ENCODE data around the gene C17orf113.
"Not testable (repeated sequence)": the region's sequence is repeated elsewhere in the genome, so short reads cannot be mapped to it uniquely, and the experiment has no call there.

C17orf113 gene

DNA sequence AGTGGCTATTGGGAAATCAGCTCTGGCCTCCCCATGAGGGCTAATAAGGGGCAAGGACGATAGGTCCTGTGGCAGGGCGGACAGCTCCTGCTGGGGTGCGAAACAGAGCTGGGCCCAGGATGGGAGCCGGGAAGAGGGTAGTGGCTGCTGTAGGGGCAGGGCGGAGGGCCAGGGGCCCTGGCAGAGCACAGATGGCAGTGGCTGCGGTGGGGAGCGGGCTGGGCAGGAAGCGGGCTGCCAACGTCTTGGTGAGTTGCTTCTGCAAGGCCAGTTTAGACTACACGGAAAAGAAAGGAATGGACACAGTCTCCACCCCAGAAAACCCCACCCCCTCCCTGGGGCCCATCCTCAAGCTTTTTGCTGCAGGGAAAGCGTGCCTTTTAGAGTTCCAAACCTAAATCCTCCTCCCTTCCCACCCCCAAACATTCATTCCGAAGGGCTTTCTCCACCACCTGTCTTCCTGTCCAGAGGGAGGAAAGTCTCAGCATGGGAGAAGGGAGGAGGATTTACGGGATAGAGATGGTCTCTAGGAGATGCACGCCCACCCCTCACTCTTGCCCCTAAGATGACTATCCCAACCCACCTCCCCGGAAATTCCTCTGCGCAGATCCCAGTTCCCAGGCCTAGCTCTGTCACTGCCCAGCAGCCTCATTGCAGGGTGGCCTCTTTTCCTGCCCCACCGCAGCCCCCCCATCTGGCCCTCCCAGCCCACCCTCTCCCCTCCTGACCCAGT lies 23.4 kb downstream of the C17orf113 start:
- H3K27ac ChIP-seq (ENCODE audit: low read depth in 2 of 2, low read length in 2 of 2): no peak overlapping the region
- H3K4me1 ChIP-seq (ENCODE audit: control insufficient read depth in 2 of 2, insufficient read depth in 2 of 2, low read length in 2 of 2): peaks cover 15 to 16% of the 10 kb centered on the region in 2 donors
- H3K27me3 ChIP-seq (ENCODE audit: control insufficient read depth in 2 of 2, insufficient read depth in 2 of 2, low read length in 2 of 2): no peaks in the 10 kb centered on the region
- peaks cover 19 to 23% of the 10 kb centered on the region in 2 donors for H3K36me3 ChIP-seq (ENCODE audit: control insufficient read depth in 2 of 2, insufficient read depth in 2 of 2, low read length in 2 of 2)
- H3K9me3 ChIP-seq (ENCODE audit: control insufficient read depth in 2 of 2, low read length in 2 of 2): no peaks in the 10 kb centered on the region
- no peak overlapping the region for H3K4me3 ChIP-seq (ENCODE audit: low read length in 2 of 2)
- H3K9ac ChIP-seq (ENCODE audit: low read depth in 1 of 2, low read length in 2 of 2): no peak overlapping the region

DNA sequence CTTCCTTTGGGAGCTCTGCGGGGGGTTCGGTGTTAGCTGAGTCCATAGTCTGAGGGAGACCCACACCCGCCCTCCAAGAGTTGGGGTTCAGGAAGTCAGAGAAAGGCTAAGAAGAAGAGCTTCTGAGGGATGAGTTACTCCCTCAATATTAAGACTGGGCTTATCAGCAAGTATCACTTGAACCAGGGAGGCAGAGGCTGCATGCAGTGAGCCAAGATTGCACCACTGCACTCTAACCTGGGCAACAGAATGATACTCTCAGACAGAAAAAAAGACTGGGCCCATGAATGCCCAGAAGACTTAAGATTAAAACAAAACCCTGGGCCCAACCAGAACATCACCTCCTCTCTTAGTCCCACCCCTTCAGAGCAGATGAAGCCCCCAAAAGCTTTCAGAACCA lies 24.5 kb downstream of the C17orf113 start:
- H3K4me1 ChIP-seq (ENCODE audit: control insufficient read depth in 2 of 2, insufficient read depth in 2 of 2, low read length in 2 of 2): peaks cover 18 to 22% of the 10 kb centered on the region in 2 donors
- no peaks in the 10 kb centered on the region for H3K9me3 ChIP-seq (ENCODE audit: control insufficient read depth in 2 of 2, low read length in 2 of 2)
- no peak overlapping the region for H3K27ac ChIP-seq (ENCODE audit: low read depth in 2 of 2, low read length in 2 of 2)
- H3K4me3 ChIP-seq (ENCODE audit: low read length in 2 of 2): no peak overlapping the region
- H3K9ac ChIP-seq (ENCODE audit: low read depth in 1 of 2, low read length in 2 of 2): no peak overlapping the region
- H3K27me3 ChIP-seq (ENCODE audit: control insufficient read depth in 2 of 2, insufficient read depth in 2 of 2, low read length in 2 of 2): no peaks in the 10 kb centered on the region
- peaks cover 19 to 23% of the 10 kb centered on the region in 2 donors for H3K36me3 ChIP-seq (ENCODE audit: control insufficient read depth in 2 of 2, insufficient read depth in 2 of 2, low read length in 2 of 2)

DNA sequence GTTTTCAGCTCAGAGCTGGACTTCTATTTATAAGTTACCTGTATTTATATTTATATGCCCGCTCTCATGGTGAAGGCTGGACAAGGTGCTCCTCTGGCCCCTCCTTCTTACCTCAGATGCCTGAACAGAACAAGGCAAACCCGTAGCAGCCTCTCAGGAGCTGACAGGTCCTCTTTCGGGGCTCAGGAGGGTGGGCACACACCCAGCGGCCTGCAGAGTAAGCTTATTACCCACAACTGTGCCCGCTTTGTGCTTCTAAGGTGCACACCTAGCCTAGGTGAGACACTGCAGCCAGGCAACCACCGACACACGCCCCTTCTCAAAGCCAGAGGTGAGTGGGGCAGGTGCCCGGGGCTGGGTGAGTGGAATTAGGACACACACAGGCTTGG lies 25.2 kb downstream of the C17orf113 start:
- peaks cover 24 to 26% of the 10 kb centered on the region in 2 donors for H3K4me1 ChIP-seq (ENCODE audit: control insufficient read depth in 2 of 2, insufficient read depth in 2 of 2, low read length in 2 of 2)
- peaks cover 19 to 23% of the 10 kb centered on the region in 2 donors for H3K36me3 ChIP-seq (ENCODE audit: control insufficient read depth in 2 of 2, insufficient read depth in 2 of 2, low read length in 2 of 2)
- H3K9ac ChIP-seq (ENCODE audit: low read depth in 1 of 2, low read length in 2 of 2): peak overlapping the region in 1 of 2 donors; percentile 5
- H3K27ac ChIP-seq (ENCODE audit: low read depth in 2 of 2, low read length in 2 of 2): peak overlapping the region; percentile 39 to 67
- H3K9me3 ChIP-seq (ENCODE audit: control insufficient read depth in 2 of 2, low read length in 2 of 2): no peaks in the 10 kb centered on the region
- H3K4me3 ChIP-seq (ENCODE audit: low read length in 2 of 2): no peak overlapping the region
- H3K27me3 ChIP-seq (ENCODE audit: control insufficient read depth in 2 of 2, insufficient read depth in 2 of 2, low read length in 2 of 2): no peaks in the 10 kb centered on the region

DNA sequence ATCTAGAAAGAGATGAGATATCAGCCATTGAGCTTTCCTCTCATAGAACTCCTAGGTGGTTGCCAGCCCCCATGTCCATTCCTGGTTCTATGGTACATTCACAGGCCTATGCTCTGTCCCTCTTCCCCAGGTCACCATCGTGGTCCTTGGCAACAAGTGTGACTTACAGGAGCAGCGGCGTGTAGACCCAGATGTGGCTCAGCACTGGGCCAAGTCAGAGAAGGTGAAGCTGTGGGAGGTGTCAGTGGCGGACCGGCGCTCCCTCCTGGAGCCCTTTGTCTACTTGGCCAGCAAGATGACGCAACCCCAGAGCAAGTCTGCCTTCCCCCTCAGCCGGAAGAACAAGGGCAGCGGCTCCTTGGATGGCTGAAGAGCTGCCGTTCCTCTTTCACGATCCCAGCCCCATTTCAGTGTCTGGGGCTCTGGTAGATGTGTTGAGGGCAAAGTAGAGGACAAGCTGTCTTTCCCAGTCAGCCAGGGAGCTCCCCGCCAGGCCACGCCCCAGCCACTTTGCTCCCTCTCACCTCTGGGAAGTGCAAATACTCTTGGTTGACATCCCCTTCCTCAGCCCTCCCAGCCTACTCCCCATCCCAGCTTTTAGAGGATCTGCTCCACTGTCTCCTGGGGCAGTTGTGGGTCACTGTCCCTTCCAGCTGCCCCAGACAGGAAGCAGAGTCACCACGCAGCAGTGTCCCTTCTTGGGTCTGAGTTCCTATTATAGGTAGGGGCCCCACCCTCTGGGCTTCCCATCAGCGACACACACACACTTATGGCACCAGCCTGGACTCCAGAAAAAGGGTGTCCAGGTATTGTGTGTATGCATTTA lies 26.7 kb downstream of the C17orf113 start:
- Histone ChIP-seq H3K9ac (ENCODE audit: low read depth in 1 of 2, low read length in 2 of 2) (no peak overlapping the region), H3K36me3 (ENCODE audit: control insufficient read depth in 2 of 2, insufficient read depth in 2 of 2, low read length in 2 of 2) (peaks cover 19 to 23% of the 10 kb centered on the region in 2 donors), H3K27ac (ENCODE audit: low read depth in 2 of 2, low read length in 2 of 2) (peak overlapping the region; percentile 56 to 67), H3K4me3 (ENCODE audit: low read length in 2 of 2) (no peak overlapping the region), H3K4me1 (ENCODE audit: control insufficient read depth in 2 of 2, insufficient read depth in 2 of 2, low read length in 2 of 2) (peaks cover 26% of the 10 kb centered on the region in 2 donors), H3K27me3 (ENCODE audit: control insufficient read depth in 2 of 2, insufficient read depth in 2 of 2, low read length in 2 of 2) (no peaks in the 10 kb centered on the region), H3K9me3 (ENCODE audit: control insufficient read depth in 2 of 2, low read length in 2 of 2) (no peaks in the 10 kb centered on the region)

DNA sequence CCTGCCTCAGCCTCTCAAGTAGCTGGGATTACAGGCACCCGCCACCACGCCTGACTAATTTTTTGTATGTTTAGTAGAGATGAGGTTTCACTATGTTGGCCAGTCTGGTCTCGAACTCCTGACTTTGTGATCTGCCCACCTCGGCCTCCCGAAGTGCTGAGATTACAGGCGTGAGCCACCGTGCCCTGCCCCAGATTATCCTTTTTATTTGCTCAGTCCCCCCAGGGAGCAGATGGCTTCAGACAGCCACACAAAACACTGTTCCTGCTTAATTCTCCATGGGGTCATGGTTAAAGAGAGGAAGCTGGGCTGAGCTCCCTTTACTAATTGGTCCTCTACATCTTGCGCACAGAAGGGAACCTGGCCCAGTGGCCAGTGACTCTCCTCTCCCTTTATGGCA lies 29.6 kb downstream of the C17orf113 start:
- peak overlapping the region; percentile 92 to 93 for H3K9ac ChIP-seq (ENCODE audit: low read depth in 1 of 2, low read length in 2 of 2)
- peaks cover 19 to 23% of the 10 kb centered on the region in 2 donors for H3K36me3 ChIP-seq (ENCODE audit: control insufficient read depth in 2 of 2, insufficient read depth in 2 of 2, low read length in 2 of 2)
- not testable (repeated sequence) for H3K27me3 ChIP-seq (ENCODE audit: control insufficient read depth in 2 of 2, insufficient read depth in 2 of 2, low read length in 2 of 2); H3K9me3 ChIP-seq (ENCODE audit: control insufficient read depth in 2 of 2, low read length in 2 of 2); H3K27ac ChIP-seq (ENCODE audit: low read depth in 2 of 2, low read length in 2 of 2)
- peaks cover 40% of the 10 kb centered on the region in 2 donors for H3K4me1 ChIP-seq (ENCODE audit: control insufficient read depth in 2 of 2, insufficient read depth in 2 of 2, low read length in 2 of 2)
- H3K4me3 ChIP-seq (ENCODE audit: low read length in 2 of 2): peak overlapping the region; percentile 87 to 91

DNA sequence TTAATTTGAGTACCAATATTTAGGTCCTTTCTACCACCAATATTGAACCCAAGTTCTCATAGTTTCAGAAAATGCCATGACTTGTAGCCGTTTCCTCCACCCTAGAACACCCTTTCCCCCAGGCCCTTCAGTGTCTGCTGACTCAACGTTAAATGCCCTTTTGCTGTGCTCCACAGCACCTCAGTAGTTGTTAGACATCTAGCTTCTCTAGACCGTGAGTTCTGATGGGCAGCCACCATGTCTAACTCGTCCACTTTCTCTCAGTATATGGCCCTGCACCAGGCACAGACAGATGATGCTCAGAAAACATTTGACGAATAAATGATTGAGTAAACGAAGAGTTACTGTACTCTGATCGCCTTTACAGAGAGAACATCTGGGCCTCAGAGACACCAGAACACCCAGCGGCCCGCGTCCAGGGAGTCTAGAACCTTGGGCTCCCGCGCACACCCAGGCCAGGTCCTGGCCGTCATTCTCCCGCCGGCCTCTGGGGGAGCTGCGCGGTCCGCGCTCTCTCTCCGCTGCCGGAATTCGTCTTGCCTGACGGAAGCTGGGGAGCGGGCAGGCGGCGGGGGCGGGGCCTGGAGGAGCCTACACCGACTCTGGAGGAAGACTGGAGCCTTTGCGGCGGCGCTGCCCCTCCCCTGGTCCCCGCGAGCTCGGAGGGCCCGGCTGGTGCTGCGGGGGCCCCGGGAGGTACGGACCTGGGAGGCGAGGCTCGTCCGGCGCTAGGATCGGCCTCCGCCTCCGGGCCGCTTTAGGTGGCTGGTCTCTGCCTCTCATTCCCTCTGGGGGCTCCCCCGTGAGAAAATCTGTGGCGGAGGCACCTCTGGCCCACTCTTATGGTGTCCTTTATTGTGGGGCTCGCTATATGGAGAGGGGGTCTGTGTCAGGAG lies 30.6 kb downstream of the C17orf113 start, which contains the start of gene NKIRAS2:
Gene NKIRAS2 (plus strand): TSS at position 582 of the 896 bp plus-strand sequence. CDS start 1,488 bp downstream, outside the sequence.
- Histone ChIP-seq H3K27me3 (ENCODE audit: control insufficient read depth in 2 of 2, insufficient read depth in 2 of 2, low read length in 2 of 2) (no peaks in the 10 kb centered on the region), H3K36me3 (ENCODE audit: control insufficient read depth in 2 of 2, insufficient read depth in 2 of 2, low read length in 2 of 2) (peaks cover 19 to 23% of the 10 kb centered on the region in 2 donors), H3K27ac (ENCODE audit: low read depth in 2 of 2, low read length in 2 of 2) (peak within 1 kb of the TSS; percentile 63 to 75), H3K4me1 (ENCODE audit: control insufficient read depth in 2 of 2, insufficient read depth in 2 of 2, low read length in 2 of 2) (peaks cover 39 to 40% of the 10 kb centered on the region in 2 donors), H3K9ac (ENCODE audit: low read depth in 1 of 2, low read length in 2 of 2) (peak within 1 kb of the TSS; percentile 92 to 93), H3K4me3 (ENCODE audit: low read length in 2 of 2) (peak within 1 kb of the TSS; percentile 87 to 91), H3K9me3 (ENCODE audit: control insufficient read depth in 2 of 2, low read length in 2 of 2) (no peaks in the 10 kb centered on the region)

DNA sequence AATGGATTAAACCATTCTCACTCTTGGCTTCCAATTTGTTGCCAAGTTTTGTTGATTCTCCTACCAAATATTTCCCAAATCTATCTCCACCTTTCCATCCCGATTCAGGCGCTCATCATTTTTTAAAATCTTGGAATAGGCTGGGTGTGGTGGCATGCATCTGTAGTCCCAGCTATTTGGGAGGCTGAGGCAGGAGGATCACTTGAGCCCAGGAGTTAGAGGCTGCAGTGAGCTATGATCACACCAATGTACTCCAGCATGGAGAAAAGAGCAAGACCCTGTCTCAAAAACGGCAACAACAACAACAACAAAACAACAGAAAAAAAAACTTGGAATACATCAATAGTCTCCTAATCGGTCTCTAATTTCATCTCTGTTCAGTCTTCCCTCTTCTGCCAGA lies 31.4 kb downstream of the C17orf113 start:
- Histone ChIP-seq H3K9me3 (ENCODE audit: control insufficient read depth in 2 of 2, low read length in 2 of 2) (no peaks in the 10 kb centered on the region), H3K36me3 (ENCODE audit: control insufficient read depth in 2 of 2, insufficient read depth in 2 of 2, low read length in 2 of 2) (peaks cover 16 to 20% of the 10 kb centered on the region in 2 donors), H3K4me1 (ENCODE audit: control insufficient read depth in 2 of 2, insufficient read depth in 2 of 2, low read length in 2 of 2) (peaks cover 32 to 33% of the 10 kb centered on the region in 2 donors), H3K27ac (ENCODE audit: low read depth in 2 of 2, low read length in 2 of 2) (no peak overlapping the region), H3K27me3 (ENCODE audit: control insufficient read depth in 2 of 2, insufficient read depth in 2 of 2, low read length in 2 of 2) (no peaks in the 10 kb centered on the region), H3K9ac (ENCODE audit: low read depth in 1 of 2, low read length in 2 of 2) (no peak overlapping the region), H3K4me3 (ENCODE audit: low read length in 2 of 2) (no peak overlapping the region)

DNA sequence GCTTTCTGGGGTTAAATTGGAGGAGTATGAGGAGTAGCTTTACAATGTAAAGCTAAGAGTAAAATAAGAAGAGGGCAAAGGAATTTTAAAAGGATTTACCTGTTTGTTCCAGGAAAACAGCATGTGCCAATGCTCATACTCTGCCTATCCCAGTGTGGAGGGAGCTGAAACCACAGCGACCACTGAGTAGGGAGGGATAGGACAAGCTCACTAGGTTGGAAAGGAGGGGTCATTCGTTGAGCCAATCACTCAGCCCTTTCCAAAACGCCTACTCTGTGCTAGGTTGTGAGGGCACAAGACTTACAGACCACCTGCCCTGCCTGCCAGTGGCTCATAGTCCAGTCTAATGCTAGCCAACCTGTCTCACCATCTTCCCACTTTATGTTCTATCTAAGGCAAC lies 32.1 kb downstream of the C17orf113 start:
- Histone ChIP-seq H3K36me3 (ENCODE audit: control insufficient read depth in 2 of 2, insufficient read depth in 2 of 2, low read length in 2 of 2) (peaks cover 10 to 13% of the 10 kb centered on the region in 2 donors), H3K4me3 (ENCODE audit: low read length in 2 of 2) (peak overlapping the region; percentile 91 to 96), H3K27ac (ENCODE audit: low read depth in 2 of 2, low read length in 2 of 2) (no peak overlapping the region), H3K9me3 (ENCODE audit: control insufficient read depth in 2 of 2, low read length in 2 of 2) (no peaks in the 10 kb centered on the region), H3K9ac (ENCODE audit: low read depth in 1 of 2, low read length in 2 of 2) (peak overlapping the region in 1 of 2 donors; percentile 97), H3K27me3 (ENCODE audit: control insufficient read depth in 2 of 2, insufficient read depth in 2 of 2, low read length in 2 of 2) (no peaks in the 10 kb centered on the region), H3K4me1 (ENCODE audit: control insufficient read depth in 2 of 2, insufficient read depth in 2 of 2, low read length in 2 of 2) (peaks cover 29 to 30% of the 10 kb centered on the region in 2 donors)

DNA sequence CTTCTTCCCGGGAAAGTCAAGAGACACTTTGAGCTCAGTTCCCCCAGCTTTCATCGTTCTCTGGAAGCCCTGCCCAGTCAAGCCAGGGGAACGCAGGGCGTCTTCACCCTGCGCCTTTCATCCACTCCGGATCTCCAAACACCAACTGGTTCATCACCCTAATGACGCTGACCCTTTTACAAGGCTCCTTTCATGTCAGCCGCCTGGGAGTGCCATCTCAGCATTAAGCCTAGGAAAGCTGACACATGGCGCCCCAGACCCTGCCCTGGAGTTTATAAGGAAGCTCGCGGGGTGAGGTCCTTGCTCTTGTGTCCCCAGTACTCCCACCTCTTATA lies 32.6 kb downstream of the C17orf113 start:
- H3K27ac ChIP-seq (ENCODE audit: low read depth in 2 of 2, low read length in 2 of 2): peak overlapping the region; percentile 85 to 91
- H3K9ac ChIP-seq (ENCODE audit: low read depth in 1 of 2, low read length in 2 of 2): peak overlapping the region; percentile 94 to 97
- H3K4me1 ChIP-seq (ENCODE audit: control insufficient read depth in 2 of 2, insufficient read depth in 2 of 2, low read length in 2 of 2): peaks cover 30 to 32% of the 10 kb centered on the region in 2 donors
- no peaks in the 10 kb centered on the region for H3K9me3 ChIP-seq (ENCODE audit: control insufficient read depth in 2 of 2, low read length in 2 of 2)
- H3K4me3 ChIP-seq (ENCODE audit: low read length in 2 of 2): peak overlapping the region; percentile 91 to 96
- peaks cover 7 to 8% of the 10 kb centered on the region in 2 donors for H3K36me3 ChIP-seq (ENCODE audit: control insufficient read depth in 2 of 2, insufficient read depth in 2 of 2, low read length in 2 of 2)
- H3K27me3 ChIP-seq (ENCODE audit: control insufficient read depth in 2 of 2, insufficient read depth in 2 of 2, low read length in 2 of 2): no peaks in the 10 kb centered on the region

Measured in mucosa of rectum (tissue), 2 donors.